DMS 273 treated with DMSO at 0.1 percent for 48 hours (cell line): ENCODE results near the gene TWSG1.
"Not testable (repeated sequence)": the region's sequence is repeated elsewhere in the genome, so short reads cannot be mapped to it uniquely, and the experiment has no call there.

Source experiments
- DNase-seq: peaks from one replicate; lab custom pipeline; 2025; lab: John Stamatoyannopoulos, UW

The TWSG1 gene

GRCh38 chr18:9426753-9427152 is 92.2 kb downstream of the TWSG1 start:
- DNase-seq: no peak

DNA sequence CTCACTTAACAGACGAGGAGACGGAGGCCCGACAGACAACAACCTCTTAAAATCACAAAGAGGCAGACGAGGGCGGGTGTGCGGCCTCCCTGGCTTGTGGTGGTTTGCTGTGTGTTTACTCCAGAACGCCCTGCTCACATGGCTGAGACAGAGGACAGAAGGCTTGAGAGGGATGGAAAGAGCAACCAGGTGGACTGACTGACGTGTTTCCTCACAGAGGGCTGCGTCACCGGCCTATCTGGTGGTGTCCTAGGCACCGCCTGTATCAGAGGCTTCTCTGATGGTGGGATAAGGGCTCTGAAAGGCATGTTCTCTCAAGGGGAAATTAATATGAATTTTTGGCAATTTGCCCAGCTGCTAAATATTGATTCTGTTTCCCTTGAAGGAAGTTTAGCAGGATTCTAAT is 93.7 kb downstream of the TWSG1 start:
- no peak for DNase-seq

- no peak for DNase-seq
Observed at GRCh38 chr18:9428862-9429661, 94.5 kb downstream of the TWSG1 start.

- DNase-seq: no peak
Observed at GRCh38 chr18:9429662-9429993, 95.1 kb downstream of the TWSG1 start.

- not testable (repeated sequence) for DNase-seq
Observed at GRCh38 chr18:9430315-9430714, 95.7 kb downstream of the TWSG1 start.

DNA sequence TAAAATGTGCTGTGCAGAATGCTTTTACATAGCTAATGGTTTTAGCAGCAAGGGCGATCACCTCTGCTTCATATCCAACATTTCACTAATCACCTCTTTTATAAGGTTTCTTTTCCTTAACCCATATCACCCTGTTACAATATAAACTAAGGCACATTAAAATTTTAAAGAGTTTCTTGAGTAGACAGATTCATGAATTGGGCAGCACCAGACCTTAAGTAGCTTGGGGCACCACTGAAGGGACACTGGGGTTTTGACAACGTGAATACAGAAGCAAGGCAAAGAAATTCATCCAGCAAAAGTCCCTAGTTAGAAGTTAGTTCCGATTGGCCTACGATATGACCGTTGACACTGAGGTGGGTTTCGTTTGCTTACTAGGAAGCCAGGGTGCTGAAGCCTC is 96.7 kb downstream of the TWSG1 start:
- no peak for DNase-seq

- DNase-seq: not testable (repeated sequence)
Observed at GRCh38 chr18:9433122-9433521, 98.5 kb downstream of the TWSG1 start.

DNA sequence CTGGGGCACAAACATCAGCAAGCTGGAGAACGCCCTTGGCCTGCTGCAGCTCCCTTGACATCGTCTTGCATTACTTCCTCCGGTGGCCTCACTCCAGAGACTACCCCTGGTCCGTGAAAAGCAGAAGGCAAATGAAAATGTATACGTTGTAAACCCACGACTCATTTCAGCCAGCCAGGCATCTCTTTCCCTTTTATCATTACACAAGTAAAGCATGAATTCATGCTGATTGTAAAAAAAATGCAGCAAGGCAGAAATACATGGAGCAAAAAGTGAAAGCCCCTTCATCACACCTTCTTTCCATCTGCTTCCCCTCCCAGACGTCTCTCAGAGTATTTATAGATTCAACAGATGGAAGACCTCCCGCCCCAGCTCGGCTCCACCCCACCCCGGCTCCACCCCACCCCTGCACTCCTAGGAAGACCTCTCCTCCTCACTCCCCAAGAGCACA is 99.1 kb downstream of the TWSG1 start:
- DNase-seq: peak; percentile 77

GRCh38 chr18:9434122-9434701 is 99.6 kb downstream of the TWSG1 start:
- DNase-seq: peak; percentile 71

DNA sequence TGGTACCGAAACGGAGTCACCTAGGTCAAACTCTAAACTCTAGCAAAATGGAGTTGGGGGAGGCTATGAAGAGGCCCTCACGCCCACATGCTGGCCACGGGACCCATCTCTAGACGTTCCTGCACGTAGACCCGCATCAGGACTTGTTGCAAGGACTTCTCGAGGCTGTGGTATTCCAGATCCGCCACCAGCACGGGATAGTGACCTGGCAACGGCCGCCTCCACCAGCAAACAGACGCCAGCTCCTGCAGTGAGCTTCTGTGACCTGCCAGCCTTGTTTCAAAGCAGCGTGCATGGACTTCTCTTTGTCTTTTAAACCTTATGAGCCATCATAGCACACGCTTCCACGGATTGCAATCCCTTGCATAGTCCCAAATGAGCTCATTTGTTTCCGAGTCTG is 100.5 kb downstream of the TWSG1 start:
- no peak for DNase-seq

- no peak for DNase-seq
Observed at GRCh38 chr18:9436206-9436929, 101.8 kb downstream of the TWSG1 start.

GRCh38 chr18:9437021-9437437 is 102.5 kb downstream of the TWSG1 start:
- no peak for DNase-seq

GRCh38 chr18:9437672-9438071 is 103.1 kb downstream of the TWSG1 start:
- DNase-seq: no peak

GRCh38 chr18:9441061-9441460 is 106.5 kb downstream of the TWSG1 start:
- no peak for DNase-seq

GRCh38 chr18:9444549-9444948 is 110.0 kb downstream of the TWSG1 start:
- DNase-seq: no peak

GRCh38 chr18:9446839-9447238 is 112.3 kb downstream of the TWSG1 start:
- no peak for DNase-seq

- no peak for DNase-seq
Observed at GRCh38 chr18:9447334-9447733, 112.8 kb downstream of the TWSG1 start.

DNA sequence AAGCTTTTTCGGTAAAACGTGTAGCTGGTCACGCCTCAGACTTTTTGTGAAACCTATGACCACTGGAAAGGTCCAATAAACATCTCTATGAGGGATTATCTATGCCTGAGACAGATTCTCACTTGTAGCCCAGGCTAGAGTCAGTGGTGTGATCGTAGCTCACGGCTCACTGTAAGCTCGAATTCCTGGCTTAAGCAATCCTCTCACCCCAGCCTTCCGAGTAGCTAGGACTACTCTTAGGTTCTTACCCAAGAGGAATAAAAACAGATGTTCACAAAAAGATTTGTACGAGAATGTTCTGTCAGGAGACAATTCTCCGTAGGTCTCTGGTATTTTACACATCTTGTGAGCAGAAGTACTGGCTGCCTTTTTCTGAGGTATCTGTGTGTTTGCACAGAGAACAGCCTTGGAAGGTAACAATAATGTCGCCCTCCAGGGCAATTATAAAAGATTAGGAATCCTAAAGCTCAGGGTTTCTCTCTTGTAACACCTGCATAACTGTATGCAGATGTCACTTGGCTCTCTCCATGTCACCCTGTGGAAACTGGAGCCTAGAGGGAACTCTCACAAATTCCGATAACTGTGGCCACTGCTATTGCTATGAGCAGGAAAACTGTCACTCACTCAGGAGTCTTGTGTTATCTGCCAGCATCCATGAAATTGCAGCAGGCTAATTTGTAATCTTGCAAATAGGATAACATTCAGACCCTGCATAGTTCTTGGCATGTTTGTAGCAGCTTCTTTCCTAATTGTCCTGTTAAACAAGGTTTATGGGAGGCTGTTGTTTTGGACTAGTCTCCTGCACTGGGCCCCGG is 115.2 kb downstream of the TWSG1 start:
- no peak for DNase-seq

DNA sequence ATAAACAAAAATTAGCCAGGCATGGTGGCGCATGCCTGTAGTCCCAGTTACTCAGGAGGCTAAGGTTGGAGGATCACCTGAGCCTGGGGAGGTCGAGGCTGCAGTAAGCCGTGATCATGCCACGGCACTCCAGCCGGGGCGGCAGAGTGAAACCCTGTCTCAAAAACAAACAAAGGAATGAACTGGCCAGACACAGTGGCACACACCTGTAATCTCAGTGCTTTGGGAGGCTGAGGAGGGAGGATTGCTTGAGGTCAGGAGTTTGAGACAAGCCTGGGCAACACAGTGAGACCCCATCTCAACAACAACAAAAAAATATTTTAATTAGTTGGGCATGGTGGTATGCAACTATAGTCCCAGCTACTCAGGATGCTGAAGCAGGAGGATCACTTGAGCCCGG is 116.3 kb downstream of the TWSG1 start:
- DNase-seq: not testable (repeated sequence)
